Dermis blood vessel endothelial cell (primary cell): ENCODE measurements around the gene ALS2CL. TPM values are rescaled to one million over a fixed set of nuclear protein-coding genes. Genes with fewer than 3 reads are reported as not detected.
"Not testable (repeated sequence)": the region's sequence is repeated elsewhere in the genome, so short reads cannot be mapped to it uniquely, and the experiment has no call there.

ENCODE experiments used
- DNase-seq: peaks from one replicate; pipeline ENCODE4 v3.0.0; 2010
- total RNA-seq: library from RNA; depleted of rRNA; stranded (reverse); fragments of >200 nt; gene quantifications from 2 replicates; pipeline ENCODE4 v1.2.3, GENCODE V29; 2014

The ALS2CL gene, protein sequence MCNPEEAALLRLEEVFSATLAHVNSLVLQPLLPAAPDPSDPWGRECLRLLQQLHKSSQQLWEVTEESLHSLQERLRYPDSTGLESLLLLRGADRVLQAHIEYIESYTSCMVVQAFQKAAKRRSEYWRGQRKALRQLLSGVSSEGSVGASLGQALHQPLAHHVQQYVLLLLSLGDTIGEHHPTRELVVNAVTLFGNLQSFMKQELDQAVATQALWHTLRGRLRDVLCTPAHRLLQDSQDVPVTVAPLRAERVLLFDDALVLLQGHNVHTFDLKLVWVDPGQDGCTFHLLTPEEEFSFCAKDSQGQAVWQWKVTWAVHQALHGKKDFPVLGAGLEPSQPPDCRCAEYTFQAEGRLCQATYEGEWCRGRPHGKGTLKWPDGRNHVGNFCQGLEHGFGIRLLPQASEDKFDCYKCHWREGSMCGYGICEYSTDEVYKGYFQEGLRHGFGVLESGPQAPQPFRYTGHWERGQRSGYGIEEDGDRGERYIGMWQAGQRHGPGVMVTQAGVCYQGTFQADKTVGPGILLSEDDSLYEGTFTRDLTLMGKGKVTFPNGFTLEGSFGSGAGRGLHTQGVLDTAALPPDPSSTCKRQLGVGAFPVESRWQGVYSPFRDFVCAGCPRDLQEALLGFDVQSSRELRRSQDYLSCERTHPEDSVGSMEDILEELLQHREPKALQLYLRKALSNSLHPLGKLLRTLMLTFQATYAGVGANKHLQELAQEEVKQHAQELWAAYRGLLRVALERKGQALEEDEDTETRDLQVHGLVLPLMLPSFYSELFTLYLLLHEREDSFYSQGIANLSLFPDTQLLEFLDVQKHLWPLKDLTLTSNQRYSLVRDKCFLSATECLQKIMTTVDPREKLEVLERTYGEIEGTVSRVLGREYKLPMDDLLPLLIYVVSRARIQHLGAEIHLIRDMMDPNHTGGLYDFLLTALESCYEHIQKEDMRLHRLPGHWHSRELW
- total RNA-seq = 7.5 and 8.5 TPM in 2 replicates

GRCh38 chr3:46693038-46693891 lies at the start of gene ALS2CL:
ALS2CL (minus strand) TSS chr3:46693679; CDS start chr3:46689440, 4,239 bp downstream.
- peak; percentile 49 for DNase-seq

- DNase-seq = no peak
Observed at GRCh38 chr3:46742992-46743585, 49.6 kb upstream of the ALS2CL start.

DNA sequence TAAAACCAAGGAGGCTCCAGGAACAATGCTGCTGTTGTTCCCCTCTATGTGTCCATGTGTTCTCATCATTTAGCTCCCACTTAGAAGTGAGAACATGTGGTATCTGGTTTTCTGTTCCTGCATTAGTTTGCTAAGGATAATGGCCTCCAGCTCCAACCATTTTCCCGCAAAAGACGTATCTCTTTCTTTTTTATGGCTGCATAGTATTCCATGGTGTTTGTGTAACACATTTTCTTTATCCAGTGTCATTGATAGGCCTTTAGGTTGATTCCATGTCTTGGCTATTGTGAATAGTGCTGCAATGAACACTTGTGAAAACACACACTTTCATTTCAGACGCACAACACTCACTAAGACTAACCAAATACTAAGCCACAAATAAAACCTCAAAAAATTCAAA lies 46.1 kb upstream of the ALS2CL start:
- DNase-seq = not testable (repeated sequence)

GRCh38 chr3:46737329-46737731 lies 43.9 kb upstream of the ALS2CL start:
- no peak for DNase-seq

DNA sequence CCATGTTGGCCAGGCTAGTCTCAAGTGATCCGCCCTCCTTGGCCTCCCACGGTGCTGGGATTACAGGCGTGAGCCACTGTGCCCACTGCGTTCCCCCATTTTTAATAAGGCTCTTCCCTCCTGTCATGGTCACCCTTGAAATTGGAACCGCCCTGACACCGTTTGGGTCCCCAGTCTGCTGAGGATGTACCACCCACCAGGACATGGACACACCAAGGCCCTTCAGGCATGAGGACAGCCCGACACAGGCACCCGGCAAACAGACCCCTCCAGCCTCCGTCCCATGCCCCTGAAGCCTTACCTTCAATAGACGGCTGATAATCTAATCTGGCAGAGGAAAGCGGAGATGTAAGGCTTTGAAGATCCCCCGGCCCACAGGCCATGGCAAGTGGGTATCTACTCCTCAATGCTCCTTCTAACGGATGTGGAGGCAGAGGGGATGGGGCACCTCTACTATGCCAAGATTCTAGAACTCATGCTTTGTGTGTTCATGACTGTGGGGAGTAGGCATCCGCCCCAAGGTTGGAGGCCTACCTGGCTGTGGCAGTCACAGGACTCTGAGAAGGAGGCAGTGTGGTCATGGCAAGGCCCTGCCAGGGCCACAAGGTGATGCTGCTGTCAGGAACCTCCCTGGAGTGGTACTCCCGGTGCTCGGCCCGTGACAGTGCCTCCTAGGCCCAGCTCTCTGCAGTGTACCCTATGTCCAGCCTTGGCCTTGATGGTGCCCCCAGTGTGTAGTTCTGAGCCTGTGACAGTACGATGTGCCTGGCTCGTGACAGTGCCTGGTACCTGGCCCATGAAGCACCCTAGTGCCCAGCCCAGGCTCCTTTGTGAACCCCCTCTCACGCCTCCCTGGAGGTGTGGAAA lies 42.8 kb upstream of the ALS2CL start:
- DNase-seq = no peak

DNA sequence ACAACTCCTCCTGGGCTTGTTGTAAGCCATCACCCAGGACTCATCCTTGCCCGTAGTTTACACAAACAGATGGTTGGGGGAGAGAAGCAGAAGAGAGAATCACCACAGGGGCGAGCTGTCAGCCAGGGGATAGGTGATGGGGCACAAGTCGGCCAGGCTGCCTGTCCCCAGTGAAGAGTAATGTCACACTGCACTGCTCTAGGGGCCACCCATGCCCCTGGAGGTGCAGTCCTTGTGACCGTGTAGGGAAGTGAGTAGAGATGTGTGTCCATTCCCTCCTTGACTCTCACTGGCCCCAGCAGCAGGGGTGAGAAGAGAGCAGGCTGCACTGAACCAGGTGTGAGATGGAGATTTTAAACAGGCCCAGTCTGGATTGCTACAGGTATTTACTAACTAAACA lies 41.3 kb upstream of the ALS2CL start:
- DNase-seq = no peak

DNA sequence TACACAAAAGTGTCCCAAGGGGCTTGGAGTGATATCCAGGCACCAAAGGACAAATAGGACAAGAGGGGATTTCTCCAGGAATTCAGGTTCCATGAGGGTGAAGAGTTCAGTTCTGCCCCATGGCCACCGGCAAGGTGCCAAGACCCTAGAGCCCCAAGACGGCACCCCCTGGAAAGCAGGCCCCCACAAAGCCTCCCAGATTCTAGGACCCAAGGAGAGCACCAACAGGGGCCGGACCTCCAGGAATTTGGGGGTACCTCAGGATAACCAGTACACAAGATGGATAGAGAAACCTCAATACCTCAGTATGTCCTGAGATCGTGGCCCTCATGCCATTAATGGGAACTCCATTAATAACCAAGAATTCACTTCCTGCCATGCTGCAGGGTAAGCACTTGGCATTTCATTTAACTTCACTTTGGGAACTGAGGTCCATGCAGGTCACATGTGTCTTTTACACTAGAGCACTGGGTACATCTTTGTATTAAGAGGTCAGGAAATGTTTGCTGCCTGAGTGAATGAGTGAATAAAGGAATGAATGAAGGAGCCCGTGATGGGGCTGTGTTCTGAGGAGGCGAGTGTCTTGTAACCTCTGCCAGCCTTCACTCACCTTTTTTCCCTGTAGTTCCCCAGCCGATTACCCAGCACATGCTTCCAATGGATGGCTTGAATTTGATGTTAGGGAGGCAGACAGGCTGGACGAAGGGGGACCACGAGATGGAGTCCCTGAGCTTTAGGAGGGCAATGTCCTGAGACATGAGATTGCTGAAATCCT lies 39.7 kb upstream of the ALS2CL start:
- no peak for DNase-seq

- no peak for DNase-seq
Observed at GRCh38 chr3:46731795-46732194, 38.3 kb upstream of the ALS2CL start.

- DNase-seq = no peak
Observed at GRCh38 chr3:46730819-46731218, 37.3 kb upstream of the ALS2CL start.

- no peak for DNase-seq
Observed at GRCh38 chr3:46729038-46729437, 35.6 kb upstream of the ALS2CL start.

GRCh38 chr3:46725621-46726314 lies 32.3 kb upstream of the ALS2CL start:
- no peak for DNase-seq

GRCh38 chr3:46724424-46724823 lies 30.9 kb upstream of the ALS2CL start:
- DNase-seq = no peak

- DNase-seq = no peak
Observed at GRCh38 chr3:46722443-46722842, 29.0 kb upstream of the ALS2CL start.

GRCh38 chr3:46721009-46721408 lies 27.5 kb upstream of the ALS2CL start:
- DNase-seq = no peak

- DNase-seq = no peak
Observed at GRCh38 chr3:46719735-46720271, 26.3 kb upstream of the ALS2CL start.

- no peak for DNase-seq
Observed at GRCh38 chr3:46719044-46719565, 25.6 kb upstream of the ALS2CL start.

GRCh38 chr3:46717447-46718231 lies 24.2 kb upstream of the ALS2CL start, which contains the start of gene PRSS50:
PRSS50 (minus strand) TSS chr3:46717869; CDS start chr3:46717824, 45 bp downstream.
- no peak for DNase-seq
